Left ventricle myocardium inferior (tissue), 1 donor: ENCODE measurements around the gene SCN11A. TPM values are rescaled to one million over a fixed set of nuclear protein-coding genes. Genes with fewer than 3 reads are reported as not detected.

ENCODE experiments used
- DNase-seq: peaks from one replicate; pipeline ENCODE4 v3.0.0-alpha.2; 2020
- H3K27ac ChIP-seq: fragments of 200-600 bp; replicated peaks from 2 replicates; pipeline ENCODE4 v1.8.0; 2021
- H3K27me3 ChIP-seq: fragments of 200-600 bp; 2 replicates; pipeline ENCODE4 v1.8.0; 2021; ENCODE audit warnings: low read depth
- H3K36me3 ChIP-seq: fragments of 200-600 bp; 2 replicates; pipeline ENCODE4 v1.8.0; 2021
- H3K4me1 ChIP-seq: fragments of 200-600 bp; 2 replicates; pipeline ENCODE4 v1.8.0; 2021
- H3K4me3 ChIP-seq: fragments of 200-600 bp; 2 replicates; pipeline ENCODE4 v1.8.0; 2021; ENCODE audit warnings: mild to moderate bottlenecking, moderate library complexity
- H3K9me3 ChIP-seq: fragments of 200-600 bp; replicated peaks from 2 replicates; pipeline ENCODE4 v1.8.0; 2021
- intact Hi-C: fragments of 100-400 bp; cut with micrococcal nuclease; formaldehyde crosslinking; loops from one replicate; pipeline ENCODE4 v1.11.0; 2022
- total RNA-seq: library from RNA; stranded (reverse); fragmentation: NEBNext Ultra II Directional; extraction: Animal tissue kit (Norgen Biotek cat#: 25700); gene quantifications from one replicate; pipeline ENCODE4 v1.2.1, GENCODE V29; 2021
- TF ChIP-seq, protein P1 (sequence below): fragments of 200-600 bp; IDR thresholded peaks from 2 replicates; pipeline ENCODE4 v1.8.0; 2021; ENCODE audit warnings: antibody characterized with exemption, mild to moderate bottlenecking, borderline replicate concordance
- donor health status: DM: no; HTN: yes; CAD: no; lungs with severe emphysema.

SCN11A gene
- total RNA-seq, 1 donor from 2014 or later = 0.05 TPM

- Histone ChIP-seq H3K4me3 (peak overlapping the region; percentile 100), H3K27me3 (no peaks in the 10 kb centered on the region), H3K4me1 (peaks cover 44% of the 10 kb centered on the region), H3K9me3 (no peaks in the 10 kb centered on the region), H3K36me3 (no peaks in the 10 kb centered on the region), H3K27ac (peak overlapping the region; percentile 95)
- intact Hi-C loops = no loop called here
- TF ChIP-seq, protein P1, sequence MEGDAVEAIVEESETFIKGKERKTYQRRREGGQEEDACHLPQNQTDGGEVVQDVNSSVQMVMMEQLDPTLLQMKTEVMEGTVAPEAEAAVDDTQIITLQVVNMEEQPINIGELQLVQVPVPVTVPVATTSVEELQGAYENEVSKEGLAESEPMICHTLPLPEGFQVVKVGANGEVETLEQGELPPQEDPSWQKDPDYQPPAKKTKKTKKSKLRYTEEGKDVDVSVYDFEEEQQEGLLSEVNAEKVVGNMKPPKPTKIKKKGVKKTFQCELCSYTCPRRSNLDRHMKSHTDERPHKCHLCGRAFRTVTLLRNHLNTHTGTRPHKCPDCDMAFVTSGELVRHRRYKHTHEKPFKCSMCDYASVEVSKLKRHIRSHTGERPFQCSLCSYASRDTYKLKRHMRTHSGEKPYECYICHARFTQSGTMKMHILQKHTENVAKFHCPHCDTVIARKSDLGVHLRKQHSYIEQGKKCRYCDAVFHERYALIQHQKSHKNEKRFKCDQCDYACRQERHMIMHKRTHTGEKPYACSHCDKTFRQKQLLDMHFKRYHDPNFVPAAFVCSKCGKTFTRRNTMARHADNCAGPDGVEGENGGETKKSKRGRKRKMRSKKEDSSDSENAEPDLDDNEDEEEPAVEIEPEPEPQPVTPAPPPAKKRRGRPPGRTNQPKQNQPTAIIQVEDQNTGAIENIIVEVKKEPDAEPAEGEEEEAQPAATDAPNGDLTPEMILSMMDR = no peak
- no peak for DNase-seq
Observed at GRCh38 chr3:39052583-39052982, 839 bp upstream of the SCN11A start.

DNA sequence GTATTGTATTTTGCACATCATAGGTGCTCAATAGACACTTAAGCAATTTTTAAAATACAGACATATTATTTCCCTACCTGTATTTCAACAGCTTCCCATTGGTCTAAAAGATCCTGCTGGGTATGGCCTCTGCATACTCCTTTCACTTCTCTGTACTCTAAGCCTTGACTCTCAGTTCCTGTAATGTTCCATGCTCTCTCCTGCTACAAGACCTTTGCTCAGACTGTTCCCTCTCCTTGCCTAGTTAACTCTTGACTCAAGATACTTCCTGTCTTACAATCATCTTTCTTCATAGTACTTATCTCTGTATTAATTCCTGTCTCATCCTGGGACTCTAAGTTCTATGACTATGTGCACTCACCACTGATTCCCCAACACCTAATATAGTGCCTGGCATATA is 1.7 kb downstream of the SCN11A start:
- H3K36me3 ChIP-seq = no peaks in the 10 kb centered on the region
- H3K4me3 ChIP-seq = no peak overlapping the region
- H3K4me1 ChIP-seq = peaks cover 39% of the 10 kb centered on the region
- no peak overlapping the region for H3K27ac ChIP-seq
- TF ChIP-seq, protein P1 = no peak
- no peak for DNase-seq
- no peaks in the 10 kb centered on the region for H3K27me3 ChIP-seq
- intact Hi-C loops = no loop called here
- no peaks in the 10 kb centered on the region for H3K9me3 ChIP-seq

DNA sequence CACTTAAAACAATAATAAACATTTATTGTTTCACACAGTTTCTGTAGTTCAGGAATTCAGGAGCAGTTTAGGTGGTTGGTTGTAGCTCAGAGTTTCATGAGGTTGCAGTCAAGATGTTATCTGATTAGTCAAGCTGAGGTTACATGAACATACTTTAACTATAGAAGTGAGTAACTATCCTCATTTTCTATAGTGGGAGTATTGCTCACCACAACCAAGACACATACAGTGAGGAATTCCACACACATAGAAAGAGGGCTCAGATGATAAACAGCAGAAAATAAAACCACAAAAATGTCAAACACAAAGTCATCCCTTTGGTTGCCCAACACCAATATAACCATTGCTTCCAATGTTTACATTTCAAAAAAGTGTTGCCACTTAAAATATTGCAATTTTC is 13.6 kb downstream of the SCN11A start:
- TF ChIP-seq, protein P1 = no peak
- peaks cover 36% of the 10 kb centered on the region for H3K9me3 ChIP-seq
- H3K4me3 ChIP-seq = no peak overlapping the region
- H3K4me1 ChIP-seq = no peaks in the 10 kb centered on the region
- intact Hi-C loops = no loop called here
- no peaks in the 10 kb centered on the region for H3K27me3 ChIP-seq
- no peak for DNase-seq
- H3K36me3 ChIP-seq = no peaks in the 10 kb centered on the region
- H3K27ac ChIP-seq = no peak overlapping the region

DNA sequence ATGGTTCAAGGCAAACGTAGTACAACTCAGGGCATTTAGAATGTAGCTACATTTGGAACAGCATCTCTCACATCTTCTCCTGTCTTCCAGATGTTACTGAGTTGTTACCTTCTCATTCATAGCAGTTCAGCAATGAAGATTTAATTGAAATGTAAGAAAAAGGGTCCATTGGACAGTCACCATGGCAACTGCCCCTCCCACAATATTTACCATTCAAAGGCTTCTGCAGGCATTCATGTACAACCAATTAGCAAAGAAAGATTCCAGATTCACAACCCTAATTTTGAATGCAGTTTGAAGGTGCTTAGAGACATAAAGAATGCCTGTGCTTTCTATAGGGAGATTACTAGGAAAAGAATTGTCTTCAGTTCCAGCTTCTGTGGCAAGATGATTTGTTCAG is 22.2 kb downstream of the SCN11A start:
- no peak overlapping the region for H3K4me3 ChIP-seq
- no peaks in the 10 kb centered on the region for H3K36me3 ChIP-seq
- DNase-seq = no peak
- peaks cover 4% of the 10 kb centered on the region for H3K9me3 ChIP-seq
- TF ChIP-seq, protein P1 = no peak
- intact Hi-C loops = no loop called here
- H3K4me1 ChIP-seq = no peaks in the 10 kb centered on the region
- no peak overlapping the region for H3K27ac ChIP-seq
- no peaks in the 10 kb centered on the region for H3K27me3 ChIP-seq

DNA sequence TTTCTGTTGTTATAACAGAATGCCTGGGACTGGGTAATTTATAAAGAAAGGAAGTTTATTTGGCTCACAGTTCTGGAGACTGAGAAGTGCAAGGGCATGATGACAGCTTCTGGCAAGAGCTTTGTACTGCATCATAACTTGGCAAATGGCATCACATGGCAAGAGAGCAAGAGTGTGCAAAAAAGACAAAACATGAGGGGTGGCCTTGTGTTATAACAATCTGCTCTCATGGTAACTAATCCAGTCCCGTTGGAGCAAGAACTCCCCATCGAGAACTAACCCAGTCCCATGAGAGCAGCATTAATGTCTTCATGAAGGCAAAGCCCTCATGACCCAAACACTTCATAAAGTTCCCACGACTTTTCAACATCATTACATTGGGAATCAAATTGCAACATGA is 23.2 kb downstream of the SCN11A start:
- no peaks in the 10 kb centered on the region for H3K27me3 ChIP-seq
- no peak overlapping the region for H3K27ac ChIP-seq
- no peak for DNase-seq
- intact Hi-C loops = no loop called here
- no peaks in the 10 kb centered on the region for H3K9me3 ChIP-seq
- TF ChIP-seq, protein P1 = no peak
- H3K4me3 ChIP-seq = no peak overlapping the region
- no peaks in the 10 kb centered on the region for H3K36me3 ChIP-seq
- no peaks in the 10 kb centered on the region for H3K4me1 ChIP-seq
